NK-92 treated with Interleukin-12 subunit alpha and Interleukin-12 subunit beta, amount 100 ng/mL, for 24 hours (cell line): ENCODE results near the gene NTN1.

Experiments
- DNase-seq: peaks from one replicate; lab custom pipeline; 2025; lab: John Stamatoyannopoulos, UW

The NTN1 gene

GRCh38 chr17:9162275-9162985, 141.1 kb downstream of the NTN1 start:
- no peak for DNase-seq

- DNase-seq, result no peak
Measured at GRCh38 chr17:9166788-9167187, 145.5 kb downstream of the NTN1 start.

DNA sequence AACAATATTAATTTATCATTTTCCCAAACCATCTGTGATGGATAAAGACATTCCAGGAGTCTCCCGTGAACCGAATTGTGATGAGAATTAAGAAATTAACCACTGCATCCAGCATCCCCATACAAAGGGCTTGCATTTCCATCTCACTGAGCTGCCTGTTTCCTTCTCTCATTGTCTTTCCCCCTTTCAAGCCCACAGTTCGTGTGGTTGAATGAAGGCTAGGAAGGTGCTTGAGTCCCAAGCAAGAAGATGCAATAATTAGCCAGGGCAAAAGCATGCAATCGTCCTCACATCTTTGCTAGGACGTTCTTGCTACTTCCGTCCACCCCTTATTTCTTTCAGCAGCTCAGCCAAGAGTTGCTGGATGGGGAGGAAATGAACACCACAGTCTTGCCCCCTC, 146.1 kb downstream of the NTN1 start:
- no peak for DNase-seq

GRCh38 chr17:9169116-9169515, 147.8 kb downstream of the NTN1 start:
- no peak for DNase-seq

DNA sequence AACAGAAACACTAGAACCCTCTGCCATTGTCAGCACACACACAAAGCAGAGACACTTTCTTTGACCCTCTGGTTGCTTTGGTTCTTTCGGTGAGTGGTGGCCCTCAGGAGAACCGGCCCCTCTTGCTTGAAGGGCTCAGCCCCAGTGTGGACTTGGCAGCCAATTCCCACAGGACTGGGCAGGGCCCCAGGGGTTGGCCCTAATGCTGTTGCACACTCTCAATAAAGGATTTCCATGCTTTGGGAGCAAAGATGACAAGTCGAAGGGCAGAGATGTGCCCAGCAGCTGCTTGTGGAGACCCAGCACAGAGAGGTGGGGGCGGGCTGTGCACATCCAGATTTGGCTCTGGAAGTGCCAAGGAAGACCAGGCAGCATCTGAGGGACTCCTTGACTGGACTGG, 149.0 kb downstream of the NTN1 start:
- DNase-seq, result no peak

GRCh38 chr17:9170853-9171252, 149.5 kb downstream of the NTN1 start:
- DNase-seq, result no peak

GRCh38 chr17:9173386-9173983, 152.2 kb downstream of the NTN1 start:
- no peak for DNase-seq

GRCh38 chr17:9174312-9174711, 153.0 kb downstream of the NTN1 start:
- DNase-seq, result no peak

GRCh38 chr17:9174779-9175574, 153.7 kb downstream of the NTN1 start:
- DNase-seq, result no peak

- no peak for DNase-seq
Measured at GRCh38 chr17:9175700-9176467, 154.6 kb downstream of the NTN1 start.

- DNase-seq, result no peak
Measured at GRCh38 chr17:9177212-9177611, 155.9 kb downstream of the NTN1 start.

DNA sequence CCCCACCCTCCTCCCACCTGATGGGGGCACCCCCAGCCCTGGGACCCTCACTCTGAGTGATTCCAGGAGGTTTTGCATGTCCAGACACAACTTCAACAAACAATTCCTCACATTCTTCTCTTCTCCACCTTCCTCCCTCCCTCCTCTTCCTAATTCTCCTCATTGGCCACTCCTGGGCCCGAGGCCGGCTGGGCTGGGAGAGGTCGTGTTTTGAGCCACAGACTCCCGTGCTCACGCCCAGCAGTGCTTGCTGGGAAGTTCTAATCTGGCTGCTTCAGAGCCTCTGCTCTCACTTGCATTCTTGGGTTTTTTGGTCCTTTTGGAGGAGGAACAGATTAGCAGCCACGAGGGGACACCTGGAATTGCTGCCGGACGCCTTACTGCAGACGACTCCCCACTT, 157.0 kb downstream of the NTN1 start:
- DNase-seq, result no peak

- no peak for DNase-seq
Measured at GRCh38 chr17:9179602-9180001, 158.3 kb downstream of the NTN1 start.

GRCh38 chr17:9181640-9182039, 160.3 kb downstream of the NTN1 start:
- no peak for DNase-seq

GRCh38 chr17:9183306-9183705, 162.0 kb downstream of the NTN1 start:
- DNase-seq, result no peak

- no peak for DNase-seq
Measured at GRCh38 chr17:9185142-9185541, 163.8 kb downstream of the NTN1 start.

DNA sequence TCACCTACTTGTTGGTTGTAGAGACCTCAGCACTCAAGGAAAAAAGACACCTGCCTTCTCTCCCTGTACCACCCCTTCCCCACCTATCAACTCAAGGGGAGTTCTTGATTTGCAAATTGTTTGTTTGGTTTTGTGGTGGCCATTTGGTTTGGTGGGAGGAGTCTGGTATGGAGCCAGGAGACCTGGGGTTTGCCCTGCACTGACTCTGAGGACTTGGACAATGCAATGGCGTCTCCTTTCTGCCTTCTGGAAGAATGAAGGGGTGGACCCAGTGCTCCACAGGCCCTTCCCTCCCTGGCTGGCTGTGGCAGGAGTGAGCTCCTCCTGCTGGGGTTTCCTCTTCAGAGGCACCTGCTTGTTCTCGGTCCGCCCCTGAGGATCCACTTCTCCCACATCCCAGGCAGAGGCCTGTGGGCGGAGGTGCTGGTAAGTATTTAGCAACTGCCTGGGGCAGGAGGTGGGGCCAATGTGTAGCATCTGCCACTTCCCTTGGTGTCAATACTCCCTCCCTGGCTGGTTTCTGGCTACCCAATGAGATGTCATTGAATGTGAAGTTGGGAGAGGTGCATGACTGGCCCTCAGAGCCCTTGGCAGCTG, 164.5 kb downstream of the NTN1 start:
- no peak for DNase-seq

DNA sequence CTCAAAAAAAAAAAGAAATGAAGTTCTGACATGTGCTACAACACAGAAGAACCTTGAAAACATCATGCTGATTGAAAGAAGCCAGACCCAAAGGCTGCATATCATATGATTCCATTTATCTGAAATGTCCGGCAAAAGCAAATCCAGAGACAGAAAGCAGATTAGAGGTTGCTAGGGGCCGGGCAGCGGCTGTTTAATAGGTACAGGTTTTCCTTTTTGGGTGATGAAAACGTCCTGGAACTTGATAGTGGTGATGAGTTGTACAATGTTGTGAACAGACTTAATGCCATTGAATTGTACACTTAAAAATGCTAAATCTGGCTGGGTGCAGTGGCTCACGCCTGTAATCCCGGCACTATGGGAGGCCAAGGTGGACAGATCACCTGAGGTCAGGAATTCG, 166.5 kb downstream of the NTN1 start:
- no peak for DNase-seq

DNA sequence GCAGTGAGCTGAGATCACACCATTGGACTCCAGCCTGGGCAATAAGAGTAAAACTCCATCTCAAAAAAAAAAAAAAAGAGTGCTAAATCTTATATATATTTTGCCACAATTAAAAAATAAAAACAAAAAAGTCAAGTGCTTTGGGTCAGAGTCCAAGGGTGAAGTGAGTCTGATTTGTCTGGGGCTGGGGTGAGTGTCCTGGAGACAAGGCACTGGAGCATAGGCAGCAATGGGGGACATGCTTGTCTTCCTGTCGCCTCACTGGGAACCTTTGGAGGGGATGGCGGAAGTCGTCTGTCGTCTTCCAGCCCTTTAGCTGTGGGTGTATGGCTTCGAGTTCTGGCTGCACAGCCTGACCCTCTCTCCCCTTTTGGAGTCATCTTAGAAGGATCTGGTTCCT, 167.1 kb downstream of the NTN1 start:
- DNase-seq, result no peak

DNA sequence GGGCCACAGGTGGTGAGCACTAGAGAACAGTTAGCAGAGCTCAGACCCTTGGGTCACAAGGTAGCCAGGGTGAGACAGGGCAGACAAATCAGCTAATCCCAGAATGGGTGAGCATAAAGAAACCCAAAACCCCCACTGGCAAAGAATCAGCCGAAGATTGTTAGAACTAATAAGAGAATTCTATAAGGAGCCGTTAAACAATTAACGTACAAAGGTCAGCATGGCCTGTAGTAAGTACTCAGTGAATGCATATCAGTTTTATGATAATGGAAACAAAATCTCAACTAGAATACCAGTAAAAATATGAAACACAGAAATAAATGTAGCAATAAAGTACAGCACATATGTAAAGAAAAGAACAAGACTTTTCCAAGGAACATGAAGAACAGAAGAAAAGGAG, 168.6 kb downstream of the NTN1 start:
- DNase-seq, result no peak

GRCh38 chr17:9192010-9192409, 170.7 kb downstream of the NTN1 start:
- no peak for DNase-seq

- no peak for DNase-seq
Measured at GRCh38 chr17:9195411-9195810, 174.1 kb downstream of the NTN1 start.
